ENCODE data around the gene CPNE4.

The CPNE4 gene

DNA sequence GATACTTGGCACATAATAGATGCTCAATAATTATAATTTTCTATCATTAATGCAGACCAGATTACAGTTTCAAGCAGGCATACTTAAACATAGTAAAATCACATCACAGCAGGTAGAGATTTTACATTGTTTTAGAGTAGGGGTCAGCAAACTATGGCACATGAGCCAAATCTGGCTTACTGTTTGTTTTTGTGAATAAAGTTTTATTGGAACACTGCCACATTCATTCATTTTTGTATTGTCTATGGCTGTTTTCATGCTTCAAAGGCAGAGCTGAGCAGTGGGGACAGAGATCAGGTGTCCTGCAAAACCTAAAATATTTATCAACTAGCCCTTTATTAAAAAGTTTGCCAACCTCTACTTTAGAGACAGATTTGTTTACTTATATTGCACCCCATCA, 342.5 kb downstream of the CPNE4 start:
- no peak for DNase-seq (ENCODE audit: low read depth)

DNA sequence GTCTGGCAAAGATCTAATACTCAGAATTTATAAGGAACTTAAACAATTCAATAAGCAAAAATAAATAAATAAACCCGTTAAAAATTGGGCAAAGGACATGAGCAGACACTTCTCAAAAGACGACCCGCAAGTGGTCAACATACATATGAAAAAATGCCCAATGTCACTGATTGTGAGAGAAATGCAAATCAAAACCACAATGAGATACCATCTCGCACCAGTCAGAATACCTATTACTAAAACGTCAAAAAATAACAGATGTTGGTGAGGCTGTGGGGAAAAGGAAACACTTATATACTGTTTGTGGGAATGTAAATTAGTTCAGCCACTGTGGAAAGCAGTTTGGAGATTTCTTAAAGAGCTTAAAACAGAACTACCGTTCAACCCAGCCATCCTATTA, 344.0 kb downstream of the CPNE4 start:
- no peak for DNase-seq (ENCODE audit: low read depth)

DNA sequence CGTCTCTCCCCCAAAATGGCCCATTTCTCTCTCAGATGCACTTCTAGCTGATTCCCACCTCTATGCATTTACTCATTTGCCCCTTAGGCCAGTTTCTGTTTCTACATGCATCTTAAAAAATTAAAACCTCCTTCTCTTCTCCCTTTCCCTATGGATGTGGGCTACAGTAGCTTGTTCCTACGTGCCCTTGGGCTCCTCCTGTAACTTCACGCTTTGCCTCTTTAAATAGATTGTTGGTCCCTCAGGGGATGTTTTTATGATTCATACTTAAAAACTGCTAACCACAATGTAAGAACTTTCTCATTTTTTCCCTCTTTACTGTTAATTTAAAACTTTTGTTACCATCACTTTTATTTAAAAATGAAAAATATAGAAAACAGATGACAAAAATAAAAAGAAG, 346.4 kb downstream of the CPNE4 start:
- no peak for DNase-seq (ENCODE audit: low read depth)

DNA sequence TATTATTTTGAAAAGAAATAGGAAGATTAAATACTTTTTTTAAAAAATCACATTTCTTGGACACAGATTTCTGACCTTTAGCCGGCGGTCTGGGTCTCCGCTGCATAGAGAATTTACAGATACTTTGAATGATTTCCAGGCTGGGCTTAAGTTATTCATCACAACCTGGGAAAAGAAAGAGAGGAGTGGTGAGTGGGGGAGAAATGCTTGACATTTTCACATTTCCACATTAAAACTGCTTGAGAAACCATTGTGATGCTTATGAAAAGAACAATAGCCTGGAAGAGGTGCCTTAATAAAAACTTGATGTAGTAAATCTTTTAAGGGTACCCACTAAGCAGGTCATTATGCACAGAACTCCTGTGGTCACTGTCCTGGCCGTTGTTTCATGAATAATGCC, 365.2 kb downstream of the CPNE4 start:
- DNase-seq (ENCODE audit: low read depth): no peak

DNA sequence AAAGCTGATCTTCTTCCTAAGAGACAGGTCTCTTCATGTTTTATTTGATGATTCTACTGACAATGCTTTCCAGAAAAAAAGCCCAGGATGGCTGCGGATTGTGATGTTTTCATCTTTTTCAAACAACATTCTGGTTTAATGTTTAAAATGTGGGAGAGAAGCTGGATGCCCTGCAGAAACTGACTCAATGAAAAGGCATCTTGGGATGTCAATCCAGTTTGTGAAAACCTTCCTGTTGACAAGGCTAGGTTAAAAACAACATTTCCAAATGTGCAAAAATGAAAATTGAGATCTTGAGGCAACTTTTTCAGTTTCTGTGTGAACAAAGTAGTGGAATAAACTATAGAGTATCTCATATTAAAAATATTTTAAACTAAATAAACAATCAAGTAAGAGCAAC, 376.0 kb downstream of the CPNE4 start:
- DNase-seq (ENCODE audit: low read depth): no peak

DNA sequence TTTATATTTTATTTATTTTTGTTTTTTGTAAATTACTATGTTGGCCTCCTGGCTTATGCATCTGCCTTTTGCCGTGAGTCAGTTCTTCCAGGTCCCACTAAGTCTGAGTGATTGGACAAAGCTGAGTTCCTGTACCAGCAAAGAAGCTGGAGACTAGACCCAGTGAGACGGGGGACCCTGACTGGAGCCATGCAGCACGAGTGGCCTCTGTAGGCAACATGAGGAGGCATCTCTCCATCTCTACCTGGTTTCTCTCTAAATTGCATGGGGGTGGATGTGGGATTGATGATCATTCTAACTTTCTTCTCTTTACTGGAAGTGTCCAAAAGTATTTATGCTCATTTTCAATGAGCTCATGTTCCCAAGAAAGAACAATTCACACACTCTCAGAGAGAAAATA, 376.7 kb downstream of the CPNE4 start:
- no peak for DNase-seq (ENCODE audit: low read depth)

DNA sequence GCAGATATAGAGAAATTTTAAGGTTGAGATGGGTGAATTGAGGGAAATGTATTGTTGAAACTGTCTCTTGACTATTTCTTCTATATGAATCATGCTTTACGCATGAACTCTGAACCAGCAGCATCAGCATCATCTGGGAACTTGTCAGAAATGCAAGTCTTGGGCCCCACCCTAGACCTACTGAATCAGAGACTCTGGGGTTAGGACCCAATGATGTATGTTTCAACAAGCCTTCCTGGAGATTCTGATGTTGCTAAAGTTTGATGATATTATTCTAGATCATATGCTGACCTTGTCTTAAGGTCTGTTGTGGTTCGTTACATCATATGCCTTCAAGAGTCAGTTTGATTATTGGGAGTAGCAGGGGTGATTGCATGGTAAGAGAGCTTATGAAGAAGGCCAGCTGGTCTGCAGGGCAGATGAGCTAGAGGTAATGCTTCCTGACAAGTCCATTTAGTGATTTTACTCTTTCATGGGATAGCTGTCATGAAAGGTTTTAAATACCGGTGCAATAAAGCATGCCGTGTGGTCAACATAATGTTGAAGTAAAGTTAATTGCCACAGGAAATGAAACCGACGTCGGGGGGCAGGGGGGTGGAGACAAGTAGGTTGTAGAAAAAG, 379.6 kb downstream of the CPNE4 start:
- no peak for DNase-seq (ENCODE audit: low read depth)

DNA sequence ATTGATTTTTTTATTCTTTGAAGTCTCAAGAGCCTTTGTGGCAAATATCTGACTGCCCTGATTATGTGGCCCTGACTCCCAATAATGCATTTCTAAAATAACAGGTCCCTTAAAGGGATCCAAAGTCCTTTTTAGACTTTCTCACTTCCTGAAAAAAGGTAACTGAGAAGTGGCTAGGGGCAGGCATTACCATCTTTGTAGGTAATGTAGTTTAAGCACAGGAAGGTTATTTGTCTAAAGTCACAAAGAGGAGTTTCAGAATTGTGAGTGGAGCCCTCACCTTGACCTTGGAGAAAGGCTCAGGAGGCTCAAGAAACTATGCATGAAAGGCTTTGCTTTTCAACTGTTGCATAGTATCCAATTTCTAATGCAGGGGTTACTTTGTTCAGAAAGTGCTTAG, 389.2 kb downstream of the CPNE4 start:
- no peak for DNase-seq (ENCODE audit: low read depth)

DNA sequence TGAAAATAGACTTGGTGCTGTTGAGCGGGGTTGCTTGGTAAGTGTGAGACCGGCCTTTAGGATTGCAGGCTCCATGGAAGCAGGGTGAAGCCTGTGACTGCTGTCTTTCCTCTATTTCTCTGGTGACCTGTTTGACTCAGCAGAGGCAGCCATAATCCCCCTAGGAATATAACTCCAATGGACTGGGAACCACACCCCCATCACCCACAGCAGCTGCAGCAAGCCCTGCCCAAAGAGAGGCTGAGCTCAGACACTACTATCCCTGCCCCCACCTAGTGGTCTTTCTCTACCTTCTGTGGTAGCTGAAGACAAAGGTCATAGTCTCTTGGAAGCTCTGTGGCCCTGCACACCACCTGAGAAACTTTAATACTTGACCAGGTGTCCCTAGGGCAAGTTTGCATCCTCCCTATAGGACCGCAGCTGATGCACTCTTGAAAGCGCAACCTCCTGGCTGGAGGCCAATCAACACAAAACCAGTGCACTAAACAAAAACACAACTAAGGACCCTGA, 398.5 kb downstream of the CPNE4 start:
- DNase-seq (ENCODE audit: low read depth): no peak

DNA sequence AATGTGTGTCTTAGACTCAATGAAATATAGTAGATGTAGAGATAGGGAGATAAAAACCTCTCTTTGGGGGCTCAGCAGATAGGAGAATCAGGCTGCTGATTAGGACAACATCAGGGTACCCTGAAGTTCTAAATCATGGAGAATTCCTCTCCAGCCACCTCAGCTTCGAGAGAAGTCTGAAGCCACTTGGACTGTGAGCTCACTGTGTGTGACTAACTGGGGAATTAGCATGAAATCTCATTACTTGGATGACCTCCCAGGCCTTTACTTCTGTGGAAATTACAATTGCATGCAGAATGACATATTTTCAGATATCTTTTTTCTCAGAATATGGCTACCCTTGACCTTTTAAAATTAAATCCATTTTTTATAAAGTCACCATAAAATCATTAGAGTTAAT, 404.0 kb downstream of the CPNE4 start:
- DNase-seq (ENCODE audit: low read depth): peak; percentile 20

DNA sequence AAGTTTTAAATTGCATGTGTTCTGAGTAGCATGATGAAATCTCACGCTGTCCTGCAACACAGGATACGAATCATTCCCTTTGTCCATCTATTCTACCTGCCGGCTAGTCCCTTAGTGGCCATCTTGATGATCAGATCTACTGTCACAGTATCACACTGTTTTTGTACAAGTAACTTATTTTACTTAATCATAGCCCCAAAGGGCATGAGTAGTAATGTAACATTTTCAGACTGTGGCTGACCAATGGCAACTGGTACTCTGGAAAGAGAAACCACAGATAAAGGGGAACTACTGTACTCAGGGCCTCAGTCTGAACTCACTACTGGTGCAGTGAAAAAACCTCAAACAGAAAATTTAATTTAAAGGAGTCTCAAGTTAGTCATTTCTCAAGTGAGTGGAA, 404.7 kb downstream of the CPNE4 start:
- DNase-seq (ENCODE audit: low read depth): no peak

DNA sequence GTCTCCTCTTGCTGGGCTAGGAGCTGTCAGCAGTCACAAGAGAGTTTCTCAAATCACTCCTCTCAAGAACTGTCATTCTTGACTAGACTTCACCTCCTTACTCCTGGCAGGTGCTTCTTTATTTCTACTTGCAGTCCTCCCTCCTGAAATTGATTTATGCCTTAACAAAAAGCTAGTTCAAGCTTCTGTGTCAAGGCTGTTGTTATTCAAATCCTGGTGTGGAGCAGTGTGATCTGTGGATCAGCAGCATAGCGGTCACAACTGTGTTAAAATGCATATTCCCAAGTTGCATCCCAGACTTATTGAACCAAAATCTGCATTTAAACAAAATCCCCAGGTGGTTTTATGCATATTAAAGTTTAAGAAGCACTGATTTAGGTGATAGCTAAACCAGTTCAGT, 411.4 kb downstream of the CPNE4 start:
- no peak for DNase-seq (ENCODE audit: low read depth)

DNA sequence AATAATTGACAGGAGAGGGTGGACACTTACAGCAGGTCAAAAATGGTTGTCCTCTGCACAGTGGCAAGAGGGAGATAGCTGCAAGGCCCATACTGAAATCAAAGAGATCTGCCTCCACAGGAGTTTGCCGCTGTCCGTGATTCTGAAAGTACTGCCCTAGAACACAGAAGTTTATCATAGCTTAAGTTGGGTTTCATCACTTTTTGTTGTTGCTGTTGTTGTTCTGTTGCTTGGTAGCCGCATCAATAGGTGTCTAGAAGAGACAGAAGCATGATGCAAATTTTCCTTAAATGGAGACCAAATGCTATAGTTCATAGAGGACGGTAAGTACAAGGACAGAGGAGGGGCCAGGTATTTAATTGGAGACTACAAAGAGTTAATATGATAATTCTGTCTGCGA, 412.1 kb downstream of the CPNE4 start:
- no peak for DNase-seq (ENCODE audit: low read depth)

DNA sequence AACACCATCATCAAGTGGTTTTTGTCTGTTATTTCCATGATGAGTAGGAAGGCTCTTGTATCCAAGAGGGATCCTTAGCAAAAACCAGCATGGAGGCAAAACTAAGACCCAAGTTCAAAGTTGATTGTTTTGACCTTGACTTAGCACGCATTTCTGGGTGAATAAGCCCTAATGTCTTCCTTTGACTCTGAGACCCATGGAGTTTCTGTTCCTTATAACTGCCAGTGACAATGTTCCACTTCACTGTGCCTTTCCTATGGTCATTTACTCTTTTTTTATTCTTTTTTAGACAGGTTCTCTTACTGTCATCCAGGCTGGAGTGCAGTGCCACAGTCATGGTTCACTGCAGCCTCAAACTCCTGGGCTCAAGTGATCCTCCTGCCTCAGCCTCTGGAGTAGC, 413.8 kb downstream of the CPNE4 start:
- no peak for DNase-seq (ENCODE audit: low read depth)

DNA sequence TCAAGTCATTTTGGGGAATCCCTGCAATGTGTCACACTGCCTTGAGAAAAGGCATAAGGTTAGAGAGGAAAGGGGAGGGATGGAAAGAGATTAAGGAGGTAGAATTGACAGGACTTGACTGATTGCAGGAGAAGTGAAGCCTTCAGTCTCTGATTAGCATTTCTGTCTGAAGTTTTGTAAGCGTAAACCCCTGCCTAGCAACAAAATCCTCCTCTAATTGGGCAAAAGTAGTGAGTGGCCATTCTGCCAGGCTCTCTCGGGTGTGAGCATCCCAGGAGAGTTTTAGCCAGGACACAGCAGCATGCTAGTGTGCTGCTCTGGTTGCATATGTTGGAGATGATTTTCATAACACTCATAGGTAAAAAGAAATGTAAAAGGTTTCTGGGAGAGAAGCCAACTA, 415.0 kb downstream of the CPNE4 start:
- DNase-seq (ENCODE audit: low read depth): no peak

DNA sequence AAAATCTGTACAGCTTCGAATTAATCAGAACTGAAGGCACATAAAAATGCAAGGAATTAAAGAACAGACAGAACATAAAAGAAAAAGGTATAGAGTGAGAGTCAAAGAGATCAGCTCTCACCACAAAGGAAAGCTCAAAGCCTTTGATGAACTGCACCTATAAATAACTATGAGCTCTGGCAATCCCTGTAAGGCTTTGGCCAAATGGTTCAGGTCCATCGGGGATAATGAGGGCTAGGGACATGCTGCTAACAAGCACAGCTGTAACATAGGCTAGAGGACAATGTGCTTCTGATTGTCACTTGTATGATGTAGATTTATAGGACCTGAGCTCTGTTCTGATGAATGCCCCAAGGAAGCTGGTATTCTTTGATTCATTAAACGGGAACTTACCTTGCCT, 418.1 kb downstream of the CPNE4 start:
- DNase-seq (ENCODE audit: low read depth): no peak

DNA sequence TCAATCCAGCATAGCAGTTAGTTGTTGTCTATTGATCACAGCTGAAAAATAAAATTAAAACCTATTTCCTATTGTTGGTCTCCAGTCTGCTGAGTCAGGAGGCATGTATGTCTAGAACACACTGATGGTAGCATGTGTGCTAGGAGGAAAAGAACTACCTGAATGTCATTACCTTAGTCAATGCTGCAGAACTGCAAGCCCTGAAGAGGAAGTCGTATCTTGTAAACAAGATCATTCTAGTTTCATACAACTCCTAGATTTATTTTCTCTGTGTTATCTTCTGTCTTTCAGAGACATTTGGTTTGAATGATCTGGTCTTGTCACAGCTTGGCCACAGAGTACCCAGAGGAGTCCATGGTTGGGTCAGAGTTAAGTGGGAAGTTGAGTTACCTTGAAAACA, 422.1 kb downstream of the CPNE4 start:
- no peak for DNase-seq (ENCODE audit: low read depth)

DNA sequence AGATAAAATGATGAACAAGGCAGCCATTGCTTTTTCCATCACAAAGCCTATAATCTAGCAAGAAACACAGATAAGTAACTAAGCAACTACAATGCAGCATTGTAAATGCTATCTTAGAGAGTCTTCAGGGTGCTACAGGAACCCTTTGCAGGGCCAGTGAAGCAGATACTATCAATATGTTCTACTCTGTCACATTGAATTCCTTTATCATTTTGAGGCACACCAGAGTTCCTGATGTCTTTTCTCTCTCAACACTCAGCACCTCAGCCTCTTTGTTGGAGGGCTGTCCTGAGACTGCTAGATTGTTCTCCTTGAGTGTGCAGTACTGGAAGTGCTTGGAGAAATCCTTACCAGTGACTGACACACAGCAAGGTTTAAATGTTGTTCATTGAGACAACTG, 424.6 kb downstream of the CPNE4 start:
- DNase-seq (ENCODE audit: low read depth): no peak

DNA sequence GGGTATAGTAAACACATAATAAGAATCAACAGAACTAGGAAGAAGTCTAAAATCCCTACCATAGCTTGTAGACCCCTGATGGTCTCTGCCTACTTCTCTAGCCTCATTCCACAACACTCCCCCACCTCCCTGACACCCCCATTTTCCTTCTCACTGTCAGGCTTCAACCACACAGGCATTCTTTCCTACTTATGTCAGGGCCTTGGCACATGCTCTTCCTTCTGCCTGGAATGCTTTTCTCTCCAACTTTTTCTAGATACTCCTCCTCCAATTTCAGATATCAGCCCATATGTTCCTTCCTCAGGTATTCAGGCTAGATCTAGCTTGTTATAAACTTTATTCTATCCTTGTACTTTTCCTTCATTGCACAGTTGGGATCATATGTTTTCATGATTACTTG, 426.1 kb downstream of the CPNE4 start:
- no peak for DNase-seq (ENCODE audit: low read depth)

DNA sequence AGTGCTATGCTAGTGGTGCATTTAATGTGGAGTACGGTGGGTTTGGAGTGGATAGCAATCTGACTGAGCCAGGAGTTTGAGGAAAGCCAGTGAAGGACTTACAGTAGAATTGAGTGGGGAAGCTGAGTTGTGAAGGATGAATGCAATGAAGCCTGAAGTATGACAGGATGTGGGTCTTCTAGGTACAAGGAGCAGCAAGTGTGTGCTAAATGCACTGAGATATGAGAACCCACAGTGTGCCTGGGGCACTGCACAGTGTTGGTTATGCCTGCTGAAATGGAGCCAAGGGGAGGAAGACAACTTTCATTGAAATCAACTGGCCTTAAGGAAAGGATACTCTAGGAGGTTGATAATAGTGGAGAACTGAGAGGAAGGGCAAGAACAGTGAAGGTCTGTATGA, 426.5 kb downstream of the CPNE4 start:
- DNase-seq (ENCODE audit: low read depth): no peak

DNA sequence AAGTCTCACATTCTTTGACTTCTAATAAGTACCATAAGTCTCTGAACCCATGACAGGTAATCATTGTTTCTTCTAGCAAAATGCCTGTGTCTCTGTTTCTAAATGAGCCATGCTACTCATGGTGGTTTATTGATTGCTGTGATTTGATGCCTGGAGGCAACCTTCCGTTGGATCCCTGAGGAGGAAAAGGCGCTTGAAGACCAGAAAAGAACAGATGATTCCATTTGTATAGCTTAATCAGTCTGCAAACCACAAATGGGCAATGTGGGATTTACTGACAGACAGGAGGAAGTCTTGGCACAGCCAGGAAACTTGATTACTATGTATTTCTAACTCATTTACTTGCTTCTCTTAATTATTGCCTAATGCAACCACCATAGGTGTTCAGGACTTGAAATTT, 428.9 kb downstream of the CPNE4 start:
- DNase-seq (ENCODE audit: low read depth): no peak

DNA sequence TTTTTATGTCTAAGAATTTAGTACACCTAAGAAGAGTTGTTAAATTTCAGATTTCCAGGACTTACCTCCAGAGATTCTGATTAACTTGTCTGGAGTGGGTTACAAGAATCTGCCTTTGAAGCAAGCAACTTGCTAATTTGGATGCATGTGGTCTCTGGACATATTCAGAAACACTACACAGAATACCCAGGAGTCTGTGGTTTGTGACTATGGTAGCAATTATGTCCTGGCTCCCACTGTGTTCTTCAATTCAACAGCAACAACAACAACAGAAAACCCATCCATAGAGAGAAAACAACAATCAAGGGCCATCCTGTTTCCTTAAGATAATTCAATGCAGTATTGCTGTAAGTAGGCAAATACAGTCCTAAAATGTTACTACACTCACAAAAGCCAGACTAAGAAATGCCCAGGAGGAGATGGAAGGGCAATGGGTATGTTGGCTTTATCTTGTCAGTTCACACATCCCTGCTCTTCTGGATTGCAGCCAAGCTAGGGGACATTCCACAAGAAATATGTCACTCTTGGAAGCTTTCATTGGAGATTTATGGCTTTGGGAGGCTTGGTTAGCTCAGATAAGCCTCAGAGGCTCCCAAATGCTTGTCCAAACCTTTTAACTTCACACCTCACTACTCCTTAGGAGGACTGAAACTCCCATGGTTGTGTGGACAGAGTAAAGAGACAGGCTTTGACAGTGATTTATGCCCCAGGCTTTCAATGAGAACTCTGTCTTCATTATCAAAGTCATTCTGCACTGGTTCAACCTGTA, 432.6 kb downstream of the CPNE4 start:
- no peak for DNase-seq (ENCODE audit: low read depth)

DNA sequence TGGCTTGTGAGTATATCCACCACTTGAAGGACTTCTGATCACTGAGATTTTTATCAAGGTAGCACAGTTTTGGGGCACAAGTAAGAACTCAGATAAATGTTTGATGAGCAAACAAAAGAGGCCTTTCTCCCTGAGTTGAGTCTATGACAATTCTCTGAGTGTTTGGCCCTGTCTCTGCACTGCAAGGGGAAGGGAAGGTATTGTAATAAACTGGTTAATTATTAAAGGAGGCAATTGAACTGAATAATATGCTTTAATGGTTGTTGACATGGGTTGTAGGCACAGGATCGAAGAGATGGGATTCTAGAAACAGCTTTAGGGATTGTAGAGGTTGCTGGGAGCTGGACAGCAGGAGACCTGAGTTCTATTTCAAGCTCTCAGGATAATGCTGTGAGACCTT, 437.0 kb downstream of the CPNE4 start:
- no peak for DNase-seq (ENCODE audit: low read depth)

DNA sequence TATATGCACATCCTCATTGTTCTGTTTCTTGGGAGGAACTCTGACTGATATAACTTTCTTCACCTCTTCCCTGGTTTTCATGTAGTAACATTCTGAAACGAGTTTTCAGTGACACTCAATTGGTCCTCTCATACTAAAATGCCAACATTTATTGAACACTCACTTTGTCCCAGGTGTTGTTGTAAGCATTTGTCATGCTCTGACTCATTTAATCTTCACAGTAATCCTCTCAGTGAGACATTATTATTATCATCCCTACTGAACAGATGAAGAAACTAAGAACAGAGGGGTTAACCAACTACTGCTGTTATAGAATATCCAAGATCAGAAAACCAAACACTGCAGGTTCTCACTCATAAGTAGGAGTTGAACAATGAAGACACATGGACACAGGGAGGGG, 437.9 kb downstream of the CPNE4 start:
- no peak for DNase-seq (ENCODE audit: low read depth)
